GM19240 (cell line): Measurements from ENCODE around the gene SLPI.

Experiments used
- DNase-seq: peaks from one replicate; pipeline ENCODE4 v3.0.0; 2011; ENCODE audit warnings: low spot score; ENCODE audit not compliant: insufficient read length

SLPI gene

DNA sequence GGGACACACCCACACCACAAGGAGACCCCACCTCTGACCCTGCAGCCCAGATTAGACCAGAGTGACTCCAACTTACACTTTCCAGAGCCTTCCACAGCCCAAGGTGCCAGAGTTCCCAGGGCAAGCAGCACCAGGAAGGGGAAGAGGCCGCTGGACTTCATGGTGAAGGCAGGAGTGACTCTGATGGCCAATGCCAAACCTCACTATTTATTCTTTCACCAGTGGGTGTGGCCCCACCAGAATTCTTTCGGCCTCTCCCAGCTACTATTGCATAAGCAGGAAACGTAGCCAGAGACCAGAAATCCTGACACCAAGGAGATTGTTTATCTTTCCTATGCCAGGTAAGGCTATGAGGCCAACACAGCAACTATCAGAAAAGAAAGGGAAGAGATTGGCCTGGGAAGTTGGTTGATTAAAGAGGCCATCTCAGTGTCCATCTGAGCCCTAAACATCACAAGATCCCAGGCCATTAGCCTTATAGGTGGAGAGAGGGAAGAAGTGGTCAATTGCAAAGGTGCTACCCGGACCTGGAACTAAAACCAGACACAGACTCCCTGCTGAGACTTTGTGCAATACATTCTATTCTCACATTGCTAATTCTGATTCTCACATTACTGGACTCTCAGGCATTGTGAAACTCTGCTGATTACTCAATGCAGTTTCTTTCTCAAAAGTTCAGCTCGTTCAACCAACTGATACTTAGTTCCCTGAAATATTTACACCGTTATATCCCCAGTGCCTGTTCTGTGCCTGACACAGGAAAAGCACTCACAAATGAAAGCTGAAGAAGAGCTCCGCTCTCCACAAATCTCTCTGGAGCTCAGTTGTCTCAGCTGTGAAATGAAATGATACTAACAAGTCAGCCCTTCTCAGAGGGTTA is at the start of gene SLPI:
Gene SLPI, minus strand, starts transcription at position 182 of the 880 bp plus-strand sequence. Its CDS starts 21 bp downstream, at position 161.
- no peak for DNase-seq

DNA sequence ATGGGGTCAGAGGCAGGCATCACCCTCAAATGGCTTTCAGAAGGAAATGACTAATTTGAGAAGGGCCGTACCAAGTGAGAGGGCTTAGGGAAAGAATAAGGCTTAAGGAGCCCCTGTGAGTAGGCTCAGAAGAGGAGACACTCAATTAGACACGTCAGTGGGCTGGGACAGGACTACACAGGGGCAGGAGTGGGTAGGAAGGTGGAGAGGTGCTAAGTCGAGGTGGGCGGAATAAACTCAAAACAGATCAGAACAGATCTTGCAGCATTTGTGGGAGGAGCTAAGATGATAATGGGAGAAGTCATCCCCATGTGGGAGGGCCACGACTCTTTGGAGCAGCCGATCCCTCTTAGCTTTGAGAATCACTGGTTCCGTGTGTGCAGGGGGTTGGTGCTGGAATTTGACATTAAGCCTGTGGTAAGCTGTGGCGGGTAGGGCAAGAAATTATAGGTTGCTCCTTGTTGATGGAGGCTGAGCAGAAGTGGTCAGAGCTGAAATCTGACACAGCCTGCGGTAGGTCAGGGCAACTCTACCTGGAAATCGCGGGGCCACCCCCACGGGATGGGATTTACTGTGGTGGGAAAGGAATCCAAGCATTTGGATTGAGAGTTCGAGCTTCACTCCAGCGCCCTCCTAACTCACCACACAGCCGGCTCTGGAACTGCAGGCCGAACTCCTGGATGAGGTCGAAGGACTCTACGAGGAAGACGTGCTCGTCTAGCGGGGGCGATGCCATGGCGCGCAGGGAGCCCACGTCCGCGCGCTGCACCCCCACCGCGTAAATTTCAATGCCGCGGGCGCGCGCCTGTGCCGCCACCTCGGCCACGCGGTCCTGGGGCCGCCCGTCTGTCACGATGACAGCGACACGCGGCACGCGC is 49.5 kb upstream of the SLPI start:
- no peak for DNase-seq

DNA sequence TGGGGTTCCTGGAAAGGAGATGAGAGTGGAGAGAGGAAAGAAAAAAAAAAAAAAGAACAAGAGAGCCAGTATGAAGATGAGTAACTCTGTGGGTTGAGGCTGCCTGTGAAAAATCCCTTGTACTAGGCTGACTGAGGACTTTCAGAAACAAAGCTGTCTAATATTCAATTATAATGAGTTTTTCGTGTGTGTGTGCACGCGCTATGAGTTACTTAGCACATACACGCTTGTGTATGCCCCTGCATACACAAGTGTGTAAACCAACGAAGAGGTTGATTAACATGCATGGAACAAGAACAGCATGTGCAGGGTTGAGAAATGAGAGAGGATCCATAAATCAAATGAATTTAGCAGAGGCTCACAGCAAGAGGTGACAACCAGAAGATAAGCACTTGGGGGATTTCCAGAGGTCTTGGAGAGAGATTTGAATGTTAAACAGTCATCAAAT is 47.5 kb upstream of the SLPI start:
- DNase-seq, result no peak

DNA sequence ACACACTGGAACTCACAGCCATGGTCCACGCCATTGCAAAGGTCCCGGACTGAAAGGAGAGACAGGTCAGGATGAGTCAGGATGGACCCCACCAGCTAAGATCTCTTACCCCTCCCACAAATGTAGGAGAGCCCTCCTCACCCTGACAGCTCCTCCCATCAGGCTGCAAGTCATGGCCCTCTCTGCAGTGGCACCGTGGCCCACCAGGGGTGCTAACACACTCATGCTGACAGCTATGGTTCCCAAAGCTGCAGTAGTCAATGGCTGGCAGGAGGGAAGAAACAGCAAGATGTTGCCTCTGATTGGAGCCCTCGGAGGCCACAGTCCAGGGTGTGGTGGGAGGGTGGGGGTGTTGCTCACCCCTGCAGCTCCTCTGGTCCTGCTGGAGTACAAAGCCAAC is 46.6 kb upstream of the SLPI start:
- DNase-seq, result peak; percentile 35

GRCh38 chr20:45299786-45300185 is 45.4 kb upstream of the SLPI start:
- DNase-seq, result no peak

DNA sequence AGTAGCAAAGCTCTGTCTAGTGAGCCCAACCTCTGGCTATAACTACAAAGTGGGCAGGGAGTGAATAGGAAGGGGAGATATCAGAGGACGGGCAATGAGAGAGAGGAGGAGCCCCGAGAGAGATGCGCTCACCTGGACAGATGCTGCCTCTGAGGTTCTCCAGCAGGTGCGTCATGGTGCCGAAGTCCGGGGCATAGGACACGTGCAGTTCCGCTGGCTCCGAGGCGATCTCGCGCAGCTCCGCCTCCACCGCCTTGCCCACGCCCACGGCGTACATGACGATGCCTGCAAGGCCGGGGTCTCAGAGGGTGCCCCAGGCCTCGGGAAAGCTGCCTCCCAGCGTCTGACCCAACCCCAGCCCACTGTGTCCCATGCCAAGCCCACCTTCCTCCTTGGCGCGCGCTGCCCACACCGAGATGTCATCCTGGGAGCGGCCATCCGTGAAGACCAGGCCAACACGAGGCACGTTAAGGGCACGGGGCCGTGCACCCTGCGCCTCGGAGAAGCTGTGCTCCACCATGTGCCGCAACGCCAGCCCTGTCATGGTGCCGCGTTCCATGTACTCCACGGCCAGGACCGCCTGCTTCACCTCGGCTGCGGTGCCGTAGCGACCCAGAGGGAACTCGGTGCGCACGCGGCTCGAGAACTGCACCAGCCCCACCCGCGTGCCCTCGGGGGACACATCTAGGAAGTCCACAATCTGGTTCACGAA is 43.6 kb upstream of the SLPI start:
- no peak for DNase-seq

DNA sequence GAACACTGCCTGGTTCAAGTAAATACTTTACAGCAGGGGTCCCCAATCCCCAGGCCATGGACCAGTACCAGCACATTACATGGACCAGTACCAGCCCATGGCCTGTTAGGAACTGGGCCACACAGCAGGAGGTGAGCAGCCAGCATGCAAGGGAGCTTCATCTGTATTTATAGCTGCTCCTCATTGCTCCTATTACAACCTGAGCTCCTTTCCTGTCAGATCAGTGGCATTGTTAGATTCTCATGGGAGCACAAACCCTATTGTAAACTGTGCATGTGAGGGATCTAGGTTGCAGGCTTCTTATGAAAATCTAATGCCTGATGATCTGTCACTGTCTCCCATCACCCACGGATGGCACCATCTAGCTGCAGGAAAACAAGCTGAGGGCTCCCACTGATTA is 40.3 kb upstream of the SLPI start:
- no peak for DNase-seq

- DNase-seq, result no peak
Observed at GRCh38 chr20:45294003-45294368, 39.6 kb upstream of the SLPI start.

GRCh38 chr20:45293041-45294002 is 39.0 kb upstream of the SLPI start:
- peak; percentile 73 for DNase-seq

DNA sequence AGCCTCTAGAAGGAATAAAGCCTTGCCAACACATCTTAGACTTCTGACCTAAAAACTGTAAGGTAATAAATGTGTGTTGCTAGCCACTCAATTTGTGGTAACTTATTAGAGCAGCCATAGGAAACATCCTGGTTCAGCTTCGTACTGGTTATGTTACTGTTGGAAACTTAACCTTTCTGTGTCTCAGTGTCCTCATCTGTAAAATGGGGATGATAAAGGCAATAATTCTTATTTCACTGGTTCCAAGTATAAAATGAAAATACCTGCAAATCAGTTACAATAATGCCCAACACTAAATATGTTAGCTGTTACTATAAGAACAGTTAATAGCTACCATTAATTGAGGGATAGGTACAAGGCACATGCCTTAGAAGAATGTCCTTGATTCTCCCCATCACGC is 38.0 kb upstream of the SLPI start:
- DNase-seq, result no peak

DNA sequence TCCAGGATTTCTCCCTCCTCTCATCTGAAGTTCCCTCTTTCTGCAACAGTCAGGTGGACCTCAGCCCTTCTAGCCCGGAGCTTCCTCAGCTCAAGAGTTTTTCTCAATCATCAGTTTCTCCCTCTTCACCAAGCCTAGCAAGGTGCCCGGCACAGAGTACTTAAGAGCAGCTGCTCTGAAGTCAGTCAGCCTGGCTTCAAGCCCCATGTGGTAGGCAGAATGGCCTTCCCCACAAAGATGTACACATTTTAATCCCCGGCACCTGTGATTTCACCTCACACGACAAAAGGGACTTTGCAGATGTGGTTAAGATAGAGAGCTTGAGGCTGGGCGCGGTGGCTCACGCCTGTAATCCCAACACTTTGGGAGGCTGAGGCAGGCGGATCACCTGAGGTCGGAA is 37.2 kb upstream of the SLPI start:
- no peak for DNase-seq

DNA sequence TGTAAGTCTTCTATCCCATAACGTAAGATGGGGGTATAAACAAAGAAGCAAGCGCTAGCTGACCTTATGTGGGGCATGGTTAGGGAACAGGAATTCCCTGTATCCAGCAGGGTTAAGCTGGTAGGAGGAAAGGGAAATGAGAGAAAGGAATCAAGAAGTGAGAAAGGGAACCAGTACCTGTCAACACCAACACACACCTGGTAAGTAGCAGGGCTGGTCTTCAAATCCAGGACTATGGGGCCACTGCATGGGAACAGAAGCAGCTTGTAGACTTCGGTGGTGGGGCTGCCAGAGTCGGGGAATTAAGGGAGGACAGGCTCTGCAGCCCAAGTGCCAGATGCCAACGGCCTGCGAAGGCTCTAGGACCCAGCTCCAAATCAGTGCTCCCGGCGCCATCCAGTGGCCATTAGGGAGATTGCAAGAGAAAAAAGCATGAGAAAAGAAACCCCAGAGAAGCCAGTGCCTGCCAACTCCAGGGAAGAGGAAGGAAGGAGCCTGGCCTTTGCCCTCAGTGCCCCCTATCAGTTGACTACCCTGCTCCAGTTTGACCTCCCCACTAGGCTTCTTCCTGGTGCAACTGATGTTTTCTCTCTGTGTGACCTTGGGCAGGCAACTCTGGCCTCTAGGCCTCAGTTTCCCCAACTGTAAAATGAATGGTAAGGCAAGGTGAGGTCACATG is 36.5 kb upstream of the SLPI start:
- DNase-seq, result peak; percentile 79

DNA sequence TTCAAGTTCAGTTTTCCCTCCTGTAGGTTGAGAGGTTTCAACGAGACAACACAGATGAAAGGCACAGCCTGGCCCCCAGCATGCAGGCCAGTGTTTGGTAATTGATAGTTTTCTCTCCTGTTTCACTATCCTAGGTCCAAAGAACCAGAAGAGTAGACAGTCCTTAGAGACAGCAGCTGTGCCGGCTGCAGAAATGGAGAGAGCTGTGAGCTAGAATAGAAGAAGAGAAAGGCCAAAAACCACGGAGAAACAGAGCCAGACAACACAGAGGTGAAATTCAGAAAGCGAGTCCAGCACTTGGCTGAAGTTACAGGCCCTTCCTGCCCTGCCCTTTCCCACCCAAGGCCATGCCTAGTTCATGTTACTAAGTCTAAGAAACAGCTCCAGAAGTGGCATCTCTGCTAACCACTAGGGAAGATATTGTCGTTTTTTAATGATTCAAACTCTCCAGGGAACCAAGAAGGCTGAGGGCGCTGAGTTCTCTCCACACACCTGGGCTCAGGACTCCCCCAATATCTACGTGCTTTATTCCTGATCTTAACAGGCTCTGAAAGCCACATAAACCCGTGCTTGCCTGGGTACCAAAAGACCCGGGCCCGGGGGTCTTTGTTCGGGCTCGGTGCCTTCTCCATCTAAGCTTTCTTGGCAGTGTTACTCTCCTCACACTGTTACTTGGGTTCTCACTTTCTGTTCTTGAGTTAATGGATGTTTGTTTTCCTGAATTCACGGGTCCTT is 35.7 kb upstream of the SLPI start:
- DNase-seq, result no peak

- DNase-seq, result no peak
Observed at GRCh38 chr20:45288860-45289259, 34.5 kb upstream of the SLPI start.

- DNase-seq, result no peak
Observed at GRCh38 chr20:45288376-45288775, 34.0 kb upstream of the SLPI start.

DNA sequence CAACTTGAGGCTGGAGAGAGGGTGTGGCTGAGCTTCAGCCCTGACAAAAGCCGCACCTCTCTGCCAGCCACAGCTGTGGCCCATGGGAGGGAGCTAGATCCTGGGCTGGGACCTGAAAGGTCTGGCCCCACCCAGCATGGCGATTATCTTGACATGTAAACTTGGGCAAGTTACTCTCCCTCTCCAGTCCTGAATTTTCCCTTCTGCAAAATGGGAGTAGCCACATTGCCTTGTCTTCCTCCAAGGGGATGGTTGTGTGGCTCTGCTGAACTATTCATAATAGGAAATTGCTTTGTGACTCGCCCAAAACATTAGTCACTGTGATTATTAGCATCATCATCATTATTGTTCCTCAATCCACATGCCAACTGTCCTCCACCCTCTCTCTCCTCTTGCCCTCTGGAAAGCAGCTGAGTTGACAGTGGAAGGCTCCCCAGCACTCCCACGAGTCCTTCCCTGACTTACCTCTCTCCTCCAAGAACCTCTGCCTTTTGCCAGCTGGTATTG is 29.2 kb upstream of the SLPI start:
- DNase-seq, result no peak

DNA sequence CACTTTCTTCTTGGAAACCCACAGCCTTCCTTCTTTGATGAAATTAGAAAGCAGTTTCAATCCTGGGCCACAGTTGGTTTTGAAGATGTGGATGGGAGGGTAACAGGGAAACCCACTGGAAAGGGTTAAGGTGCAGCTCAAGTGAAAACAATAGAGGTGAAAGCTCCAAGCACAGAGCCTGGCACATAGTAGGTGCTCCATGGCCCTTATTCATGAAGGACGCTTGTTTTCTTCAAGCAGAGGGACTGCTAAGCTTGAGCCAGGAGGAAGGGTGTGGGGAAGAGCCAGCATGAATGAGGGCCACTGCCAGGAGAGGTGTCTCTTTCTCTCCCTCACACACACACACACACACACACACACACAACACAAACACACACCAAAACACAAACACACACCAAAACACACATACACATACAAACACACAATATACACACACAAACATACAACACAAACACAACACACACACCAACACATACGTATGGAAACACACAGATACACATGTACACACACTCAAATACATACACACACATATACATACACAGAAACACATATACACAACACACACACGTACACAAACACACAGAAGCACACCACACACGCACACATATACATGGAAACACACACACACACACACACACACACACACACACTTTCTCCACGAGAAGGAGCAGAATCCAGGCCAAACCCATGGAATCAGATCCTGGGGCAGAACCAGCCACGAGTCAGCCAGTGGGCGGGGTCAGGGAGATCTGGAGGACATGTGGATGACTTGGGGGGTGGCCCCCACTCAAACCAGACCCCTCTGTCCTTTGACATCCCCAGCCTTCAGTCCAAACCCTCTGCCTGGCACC is 28.6 kb upstream of the SLPI start:
- DNase-seq, result no peak

GRCh38 chr20:45279992-45280391 is 25.6 kb upstream of the SLPI start:
- no peak for DNase-seq
